Esophagus squamous epithelium (tissue), 5 donors: Measurements from ENCODE around the gene TASOR2. TPM values are rescaled to one million over a fixed set of nuclear protein-coding genes. Genes with fewer than 3 reads are reported as not detected.

Experiments used
- DNase-seq: peaks from one replicate; lab custom pipeline; 2025; lab: John Stamatoyannopoulos, UW
- H3K27ac ChIP-seq, 4 donors: fragments of 200-600 bp; sonication (generic); one replicate each; pipeline ENCODE4 v1.5.1; 2016 to 2019; ENCODE audit warnings: mild to moderate bottlenecking in 1 of 4
- H3K27me3 ChIP-seq, 4 donors: fragments of 200-600 bp; sonication (generic); 1 replicate in 3 of 4; 2 replicates in 1 of 4; pipeline versions ENCODE4 v1.5.1 to v1.6.0; 2017 to 2021; ENCODE audit warnings: antibody characterized with exemption in 1 of 4
- H3K36me3 ChIP-seq, 3 donors: fragments of 200-600 bp; sonication (generic); one replicate each; pipeline ENCODE4 v1.5.1; 2016 to 2019
- H3K4me1 ChIP-seq, 3 donors: fragments of 200-600 bp; sonication (generic); one replicate each; pipeline ENCODE4 v1.5.1; 2017 to 2019
- H3K4me3 ChIP-seq, 4 donors: fragments of 200-600 bp; sonication (generic); 1 replicate in 3 of 4; 2 replicates in 1 of 4; pipeline ENCODE4 v1.5.1; 2016 to 2019; ENCODE audit warnings: mild to moderate bottlenecking in 2 of 4, moderate library complexity in 1 of 4
- H3K9me3 ChIP-seq, 3 donors: fragments of 200-600 bp; sonication (generic); one replicate each; pipeline ENCODE4 v1.5.1; 2016 to 2019
- CTCF ChIP-seq, 6 experiments: fragments of 450-650 bp in 4 of 6; fragments of 200-600 bp in 2 of 6; sonication (generic) in 2 of 6; IDR thresholded peaks; one replicate each; pipeline ENCODE4 v1.5.1; 2016 to 2019; ENCODE audit warnings: antibody characterized with exemption in 6 of 6, mild to moderate bottlenecking in 4 of 6, moderate library complexity in 4 of 6
- POLR2A ChIP-seq, 4 donors: fragments of 450-650 bp; IDR thresholded peaks; one replicate each; pipeline ENCODE4 v1.6.1; 2017; ENCODE audit warnings: antibody characterized with exemption in 4 of 4, mild to moderate bottlenecking in 4 of 4, moderate library complexity in 3 of 4
- WGBS, 2 donors: methylation state at CpG; one replicate each; pipeline ENCODE4 v1.1.5; 2018; 5-methylcytosine and 5-hydroxymethylcytosine counted together
- intact Hi-C: fragments of 100-400 bp; cut with DNase I; formaldehyde crosslinking; loops from one replicate; pipeline ENCODE4 v1.15.0; 2022
- total RNA-seq, 4 donors: library from RNA; depleted of rRNA; stranded (reverse); fragments of >200 nt; gene quantifications; one replicate each; pipeline ENCODE4 v1.1.0, GENCODE V29; 2016
- donor health status: DM: yes; HTN: yes; CAD: no.

The TASOR2 gene
- total RNA-seq, 4 donors from 2014 or later = 18.0 to 86.8 (median 41.4) TPM

- DNase-seq = no peak
- H3K4me1 ChIP-seq = peaks cover 0 to 12% (median 0%) of the 10 kb centered on the region in 3 donors
- 67 to 71% methylated on average over 9 of the region's 9 CpGs for WGBS, 2 donors
- TF ChIP-seq POLR2A (IDR thresholded peaks at IDR 0.05) (no peak), CTCF (IDR thresholded peaks at IDR 0.05) (no peak)
- H3K27me3 ChIP-seq = peaks cover 0 to 10% (median 0%) of the 10 kb centered on the region in 4 donors
- no peak overlapping the region for H3K4me3 ChIP-seq
- H3K36me3 ChIP-seq = no peaks in the 10 kb centered on the region
- no peak overlapping the region for H3K27ac ChIP-seq
- intact Hi-C loops = no loop called here
- peaks cover 0 to 7% (median 6%) of the 10 kb centered on the region in 3 donors for H3K9me3 ChIP-seq
Measured at GRCh38 chr10:5678397-5679036, 6.1 kb upstream of the TASOR2 start.

DNA sequence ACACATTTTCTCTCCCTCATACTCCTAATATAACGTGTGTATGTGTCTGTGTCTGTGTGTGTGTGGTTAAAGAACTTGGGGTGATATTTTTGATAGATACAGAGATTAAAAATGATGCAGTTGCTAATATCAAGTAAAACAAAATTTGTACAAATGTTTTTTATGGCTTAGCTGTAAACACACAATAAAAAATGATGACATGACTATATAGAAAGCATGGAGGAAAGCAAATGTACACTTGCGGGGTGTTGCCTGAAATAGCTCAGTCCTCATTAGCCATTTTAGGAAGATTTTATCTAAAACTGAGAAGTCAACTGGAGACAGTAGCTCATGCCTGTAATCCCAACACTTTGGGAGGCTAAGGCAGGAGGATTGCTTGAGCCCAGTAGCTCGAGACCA lies 5.6 kb upstream of the TASOR2 start:
- Histone ChIP-seq H3K27me3 (peaks cover 0 to 10% (median 0%) of the 10 kb centered on the region in 4 donors), H3K36me3 (no peaks in the 10 kb centered on the region), H3K27ac (no peak overlapping the region), H3K9me3 (peaks cover 0 to 5% (median 4%) of the 10 kb centered on the region in 3 donors), H3K4me3 (no peak overlapping the region), H3K4me1 (peaks cover 0 to 15% (median 0%) of the 10 kb centered on the region in 3 donors)
- 78 to 89% methylated on average over 3 of the region's 3 CpGs for WGBS, 2 donors
- intact Hi-C loops = no loop called here
- TF ChIP-seq POLR2A (IDR thresholded peaks at IDR 0.05) (no peak), CTCF (IDR thresholded peaks at IDR 0.05) (no peak)
- DNase-seq = no peak

DNA sequence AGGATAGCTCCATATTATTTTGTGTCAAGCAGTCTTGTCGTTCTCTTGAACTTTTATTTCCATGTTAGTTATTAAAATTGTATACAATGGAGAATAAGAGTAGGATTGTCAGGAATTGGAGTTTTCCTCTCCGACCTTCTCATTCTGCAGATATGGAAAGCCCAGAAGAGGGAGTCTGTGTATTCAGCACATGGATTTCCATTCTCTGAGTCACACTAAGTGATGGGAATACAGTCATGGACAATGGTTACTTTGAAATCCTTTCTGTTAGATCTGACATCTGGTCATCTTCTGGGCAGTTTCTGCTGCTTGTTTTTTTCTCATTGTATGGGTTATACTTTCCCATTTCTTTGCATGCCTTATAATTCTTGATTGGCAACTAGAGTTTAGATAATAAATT lies 5.0 kb upstream of the TASOR2 start:
- Histone ChIP-seq H3K4me1 (peaks cover 0 to 19% (median 0%) of the 10 kb centered on the region in 3 donors), H3K27me3 (peaks cover 0 to 10% (median 0%) of the 10 kb centered on the region in 4 donors), H3K4me3 (no peak overlapping the region), H3K27ac (no peak overlapping the region), H3K36me3 (no peaks in the 10 kb centered on the region), H3K9me3 (no peaks in the 10 kb centered on the region)
- DNase-seq = no peak
- WGBS, 2 donors = 85 to 86% methylated on average over 2 of the region's 2 CpGs
- intact Hi-C loops = no loop called here
- no peak for TF ChIP-seq CTCF (IDR thresholded peaks at IDR 0.05)
- no peak for TF ChIP-seq POLR2A (IDR thresholded peaks at IDR 0.05)

DNA sequence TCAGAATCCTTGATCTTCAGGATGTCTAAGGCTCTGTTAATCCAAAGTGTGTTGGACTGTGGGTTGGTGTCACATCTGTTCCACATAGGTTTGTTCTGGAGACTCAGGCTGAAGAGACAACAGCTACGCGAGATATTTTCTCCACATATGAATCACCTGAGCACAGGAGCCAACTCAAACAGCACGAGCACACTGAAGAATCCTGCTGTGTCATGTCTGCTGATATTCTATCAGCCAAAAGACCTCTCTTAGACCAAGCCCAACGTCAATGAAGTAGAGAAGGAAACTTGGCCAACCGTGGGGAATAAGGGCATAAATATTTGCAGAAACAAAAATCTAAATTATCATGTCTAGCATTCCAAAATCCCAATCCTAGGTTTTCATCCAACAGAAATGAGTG lies 2.7 kb upstream of the TASOR2 start:
- no peak for TF ChIP-seq POLR2A (IDR thresholded peaks at IDR 0.05)
- TF ChIP-seq CTCF (IDR thresholded peaks at IDR 0.05) = no peak
- Histone ChIP-seq H3K27ac (peak overlapping the region in 2 of 4 donors; percentile 7 to 27), H3K27me3 (peaks cover 0 to 10% (median 0%) of the 10 kb centered on the region in 4 donors), H3K36me3 (no peaks in the 10 kb centered on the region), H3K4me1 (peaks cover 0 to 33% (median 4%) of the 10 kb centered on the region in 3 donors), H3K9me3 (no peaks in the 10 kb centered on the region), H3K4me3 (no peak overlapping the region)
- intact Hi-C loops = no loop called here
- WGBS, 2 donors = 42 to 54% methylated on average over 5 of the region's 5 CpGs
- no peak for DNase-seq

GRCh38 chr10:5683065-5683464 lies 1.6 kb upstream of the TASOR2 start:
- Histone ChIP-seq H3K9me3 (no peaks in the 10 kb centered on the region), H3K4me1 (peaks cover 0 to 44% (median 4%) of the 10 kb centered on the region in 3 donors), H3K36me3 (no peaks in the 10 kb centered on the region), H3K4me3 (no peak overlapping the region), H3K27me3 (peaks cover 0 to 6% (median 0%) of the 10 kb centered on the region in 4 donors), H3K27ac (no peak overlapping the region)
- no peak for DNase-seq
- intact Hi-C loops = no loop called here
- no peak for TF ChIP-seq POLR2A (IDR thresholded peaks at IDR 0.05)
- TF ChIP-seq CTCF (IDR thresholded peaks at IDR 0.05) = no peak
- WGBS, 2 donors = 79 to 81% methylated on average over 3 of the region's 3 CpGs
